Posterior cingulate gyrus (tissue), 11 donors: ENCODE data around the gene CACNA1B.

Experiments used
- DNase-seq, 10 donors: peaks; one replicate each; pipeline versions ENCODE4 v3.0.0 to v3.0.0-alpha.2; 2020 to 2021; ENCODE audit warnings: mixed read lengths in 3 of 10
- intact Hi-C: fragments of 100-400 bp; cut with DNase I; formaldehyde crosslinking; loops from one replicate; pipeline ENCODE4 v1.15.1; 2023

CACNA1B gene

GRCh38 chr9:138045541-138046490 lies 168.2 kb downstream of the CACNA1B start:
- intact Hi-C loops = no loop called here
- peak in 4 of 10 donors; percentile 15 to 81 (median 70) for DNase-seq

GRCh38 chr9:138046641-138047301 lies 169.2 kb downstream of the CACNA1B start:
- intact Hi-C loops = no loop called here
- peak in 3 of 10 donors; percentile 3 to 77 (median 75) for DNase-seq

- DNase-seq = peak in 4 of 10 donors; percentile 3 to 54 (median 28)
- intact Hi-C loops = no loop called here
These were observed 170.0 kb downstream of the CACNA1B start for GRCh38 chr9:138047469-138048040.

- intact Hi-C loops = no loop called here
- peak in 3 of 10 donors; percentile 3 to 42 (median 17) for DNase-seq
These were observed 170.6 kb downstream of the CACNA1B start for GRCh38 chr9:138048184-138048583.

GRCh38 chr9:138049085-138049778 lies 171.7 kb downstream of the CACNA1B start:
- peak in 2 of 10 donors; percentile 42 to 75 for DNase-seq
- intact Hi-C loops = no loop called here

GRCh38 chr9:138049779-138050471 lies 172.3 kb downstream of the CACNA1B start:
- intact Hi-C loops = no loop called here

GRCh38 chr9:138050472-138051330 lies 173.1 kb downstream of the CACNA1B start:
- peak in 3 of 10 donors; percentile 12 to 65 (median 49) for DNase-seq
- intact Hi-C loops = no loop called here

More at GRCh38 chr9:138049779-138050471, 172.3 kb downstream of the CACNA1B start:
- peak in 3 of 10 donors; percentile 4 to 82 (median 70) for DNase-seq

GRCh38 chr9:138051586-138052321 lies 174.2 kb downstream of the CACNA1B start:
- intact Hi-C loops = no loop called here
- peak in 3 of 10 donors; percentile 2 to 55 (median 26) for DNase-seq

- intact Hi-C loops = no loop called here
- DNase-seq = peak in 4 of 10 donors; percentile 2 to 59 (median 34)
These were observed 174.7 kb downstream of the CACNA1B start for GRCh38 chr9:138052322-138052615.

GRCh38 chr9:138052635-138053320 lies 175.2 kb downstream of the CACNA1B start:
- intact Hi-C loops = no loop called here
- peak in 4 of 10 donors; percentile 4 to 51 (median 21) for DNase-seq

- intact Hi-C loops = no loop called here
- peak in 4 of 10 donors; percentile 5 to 67 (median 34) for DNase-seq
These were observed 175.8 kb downstream of the CACNA1B start for GRCh38 chr9:138053321-138053868.

GRCh38 chr9:138053996-138054752 lies 176.6 kb downstream of the CACNA1B start:
- intact Hi-C loops = no loop called here
- peak in 9 of 10 donors; percentile 7 to 93 (median 50) for DNase-seq

- DNase-seq = peak in 2 of 10 donors; percentile 8 to 22
- intact Hi-C loops = no loop called here
These were observed 180.1 kb downstream of the CACNA1B start for GRCh38 chr9:138057726-138058125.

GRCh38 chr9:138058181-138058580 lies 180.6 kb downstream of the CACNA1B start:
- intact Hi-C loops = no loop called here
- DNase-seq = peak in 2 of 10 donors; percentile 71 to 81

GRCh38 chr9:138059196-138059595 lies 181.6 kb downstream of the CACNA1B start:
- DNase-seq = peak in 2 of 10 donors; percentile 32 to 56
- intact Hi-C loops = no loop called here

- DNase-seq = peak in 2 of 10 donors; percentile 68 to 69
- intact Hi-C loops = no loop called here
These were observed 182.8 kb downstream of the CACNA1B start for GRCh38 chr9:138060365-138060764.
